HepG2 (cell line): ENCODE measurements around the gene NACC2. TPM values are rescaled to one million over a fixed set of nuclear protein-coding genes. Genes with fewer than 3 reads are reported as not detected.

ENCODE experiments used
- CEBPG ChIP-seq: IDR thresholded peaks from 2 replicates; pipeline ENCODE4 v1.6.1; 2016
- DPF2 ChIP-seq: sonication (generic); formaldehyde crosslinking; IDR thresholded peaks from 2 replicates; pipeline ENCODE4 v1.4.0; 2020; ENCODE audit warnings: mild to moderate bottlenecking, low read depth, missing genetic modification reagents, borderline replicate concordance
- E2F5 ChIP-seq: sonication (generic); formaldehyde crosslinking; conservative IDR thresholded peaks from 2 replicates; pipeline ENCODE4 v1.4.0; 2020; ENCODE audit warnings: missing genetic modification reagents
- HNF4G ChIP-seq, 2 experiments: sonication (generic) in 1 of 2; formaldehyde crosslinking in 1 of 2; IDR thresholded peaks; 2 replicates each; pipeline versions ENCODE4 v1.4.0 to v1.6.1; 2011 to 2020; ENCODE audit warnings: borderline replicate concordance in 2 of 2, low read depth in 2 of 2, mild to moderate bottlenecking in 2 of 2, low read length in 1 of 2, missing genetic modification reagents in 1 of 2, moderate library complexity in 1 of 2
- PATZ1 ChIP-seq: sonication (generic); formaldehyde crosslinking; IDR thresholded peaks from 2 replicates; pipeline ENCODE4 v1.4.0; 2020; ENCODE audit warnings: missing genetic modification reagents
- POGK ChIP-seq: sonication (generic); formaldehyde crosslinking; conservative IDR thresholded peaks from 2 replicates; pipeline ENCODE4 v1.8.0; 2022; ENCODE audit warnings: mild to moderate bottlenecking, moderate library complexity, missing genetic modification reagents
- SIN3A ChIP-seq: IDR thresholded peaks from 2 replicates; pipeline ENCODE4 v1.6.1; 2011; ENCODE audit warnings: low read depth, mild to moderate bottlenecking, control low read depth, low read length, borderline replicate concordance
- THAP11 ChIP-seq: IDR thresholded peaks from 2 replicates; pipeline ENCODE4 v1.6.1; 2016; ENCODE audit warnings: missing biosample characterization, missing genetic modification reagents
- ZFP37 ChIP-seq: sonication (generic); formaldehyde crosslinking; IDR thresholded peaks from 2 replicates; pipeline ENCODE4 v1.4.0; 2020; ENCODE audit warnings: missing genetic modification reagents, borderline replicate concordance
- ZIK1 ChIP-seq: sonication (generic); formaldehyde crosslinking; IDR thresholded peaks from 2 replicates; pipeline ENCODE4 v1.5.0; 2020; ENCODE audit warnings: mild to moderate bottlenecking, low read depth, missing genetic modification reagents, borderline replicate concordance
- ZNF20 ChIP-seq: sonication (generic); formaldehyde crosslinking; IDR thresholded peaks from 2 replicates; pipeline ENCODE4 v1.4.0; 2020; ENCODE audit warnings: mild to moderate bottlenecking, moderate library complexity, missing genetic modification reagents
- ZNF264 ChIP-seq: sonication (generic); formaldehyde crosslinking; IDR thresholded peaks from 2 replicates; pipeline ENCODE4 v1.4.0; 2020; ENCODE audit warnings: missing genetic modification reagents
- ZNF331 ChIP-seq: sonication (generic); formaldehyde crosslinking; IDR thresholded peaks from 2 replicates; pipeline ENCODE4 v1.4.0; 2020; ENCODE audit warnings: missing genetic modification reagents
- ZNF337 ChIP-seq: sonication (generic); formaldehyde crosslinking; IDR thresholded peaks from 2 replicates; pipeline ENCODE4 v1.5.1; 2020; ENCODE audit warnings: missing genetic modification reagents, low read depth, mild to moderate bottlenecking, borderline replicate concordance
- ZNF350 ChIP-seq: sonication (generic); formaldehyde crosslinking; IDR thresholded peaks from 2 replicates; pipeline ENCODE4 v1.4.0; 2020; ENCODE audit warnings: mild to moderate bottlenecking, low read depth, missing genetic modification reagents, borderline replicate concordance
- ZNF569 ChIP-seq: sonication (generic); formaldehyde crosslinking; IDR thresholded peaks from 2 replicates; pipeline ENCODE4 v1.5.0; 2020; ENCODE audit warnings: mild to moderate bottlenecking, missing genetic modification reagents, moderate library complexity, borderline replicate concordance
- ZNF674 ChIP-seq: sonication (generic); formaldehyde crosslinking; IDR thresholded peaks from 2 replicates; pipeline ENCODE4 v1.5.0; 2020; ENCODE audit warnings: low read depth, mild to moderate bottlenecking, missing genetic modification reagents
- ZNF691 ChIP-seq: sonication (generic); formaldehyde crosslinking; IDR thresholded peaks from 2 replicates; pipeline ENCODE4 v1.4.0; 2020; ENCODE audit warnings: missing genetic modification reagents, low read depth, mild to moderate bottlenecking, borderline replicate concordance
- ZNF737 ChIP-seq: sonication (generic); formaldehyde crosslinking; IDR thresholded peaks from 2 replicates; pipeline ENCODE4 v1.5.0; 2020; ENCODE audit warnings: missing genetic modification reagents, mild to moderate bottlenecking, borderline replicate concordance
- ZZZ3 ChIP-seq: sonication (generic); formaldehyde crosslinking; IDR thresholded peaks from 2 replicates; pipeline ENCODE4 v1.4.0; 2020; ENCODE audit warnings: missing genetic modification reagents, mild to moderate bottlenecking, borderline replicate concordance
- polyA plus RNA-seq, 8 experiments: library from polyadenylated mRNA; depleted of rRNA in 3 of 8; stranded (reverse) in 7 of 8; unstranded in 1 of 8; fragments of >200 nt; fragmentation: Illumina TruSeq in 4 of 8; extraction: Trizol in 4 of 8; gene quantifications; 2 replicates each; pipeline versions ENCODE4 v1.2.1 to v1.2.3, GENCODE V29; 2011 to 2016; ENCODE audit warnings: low read depth in 4 of 8, missing spikeins in 1 of 8, mixed read lengths in 1 of 8; ENCODE audit not compliant: insufficient read depth in 1 of 8
- total RNA-seq, 5 experiments: library from RNA; depleted of rRNA; stranded (reverse); fragments of >200 nt; fragmentation: Illumina TruSeq; extraction: Trizol; gene quantifications; 2 replicates each; pipeline ENCODE4 v1.2.3, GENCODE V29; 2016; ENCODE audit warnings: low read depth in 1 of 5

NACC2 gene
- total and polyA plus RNA-seq, 2 of the 13 experiments (the other 11 are each of a cell fraction or from before 2014, with no cell fraction given): 5.9 to 12.3 TPM

- TF ChIP-seq ZZZ3 (CRISPR knock-in tag) (peak; percentile 62; the same call in 1 of the 2 replicates), ZNF569 (no peak), ZNF737 (no peak), CEBPG (no peak), ZFP37 (no peak), SIN3A (no peak; the same call in 1 of the 2 replicates), ZNF691 (0 out of 2 replicates have a peak, but pooled peaks have one; percentile 36), E2F5 (peak; percentile 40; the same call in 1 of the 2 replicates), THAP11 (CRISPR knock-in tag) (peak; percentile 94), DPF2 (CRISPR knock-in tag) (no peak), ZNF674 (CRISPR knock-in tag) (peak; percentile 88), POGK (CRISPR knock-in tag) (peak; percentile 95), ZNF350 (CRISPR knock-in tag) (no peak), ZNF337 (CRISPR knock-in tag) (no peak), PATZ1 (CRISPR knock-in tag) (peak; percentile 72), HNF4G (IDR thresholded peaks at IDR 0.05; ENCODE audit: borderline replicate concordance, low read depth, low read length) (peak; percentile 6; the same call in 1 of the 2 replicates), HNF4G (CRISPR knock-in tag; IDR thresholded peaks at IDR 0.05; ENCODE audit: borderline replicate concordance, low read depth) (peak; percentile 53; the same call in 1 of the 2 replicates), ZIK1 (CRISPR knock-in tag) (peak; percentile 87; the same call in 1 of the 2 replicates), ZNF264 (CRISPR knock-in tag) (no peak), ZNF331 (CRISPR knock-in tag) (peak; percentile 75), ZNF20 (CRISPR knock-in tag) (no peak)
Measured at GRCh38 chr9:136118320-136119060, 23.4 kb upstream of the NACC2 start, which contains the start of gene TMEM250 (continued).
